Sigmoid colon (tissue), 4 donors: Measurements from ENCODE around the gene THG1L.

Experiments
- CTCF ChIP-seq, 4 experiments: fragments of 450-650 bp in 3 of 4; fragments of 200-600 bp in 1 of 4; IDR thresholded peaks; one replicate each; pipeline ENCODE4 v1.5.1; 2016 to 2019; ENCODE audit warnings: antibody characterized with exemption in 4 of 4, mild to moderate bottlenecking in 3 of 4, moderate library complexity in 2 of 4
- POLR2A ChIP-seq, 2 donors: fragments of 450-650 bp; IDR thresholded peaks; one replicate each; pipeline ENCODE4 v1.6.1; 2016; ENCODE audit warnings: antibody characterized with exemption in 2 of 2, mild to moderate bottlenecking in 2 of 2, moderate library complexity in 2 of 2
- POLR2AphosphoS5 ChIP-seq, 4 donors: sonication (generic); formaldehyde crosslinking; IDR thresholded peaks; one replicate each; pipeline ENCODE4 v1.6.1; 2017; ENCODE audit warnings: antibody characterized with exemption in 4 of 4

- TF ChIP-seq CTCF (IDR thresholded peaks at IDR 0.05): no peak
- TF ChIP-seq POLR2AphosphoS5 (IDR thresholded peaks at IDR 0.05): no peak
- no peak for TF ChIP-seq POLR2A (IDR thresholded peaks at IDR 0.05)
These were observed 4.8 kb downstream of the THG1L start for GRCh38 chr5:157735991-157736390.
